Peyer's patch (tissue), 4 donors: ENCODE data around the gene FAM151B. TPM values are rescaled to one million over a fixed set of nuclear protein-coding genes. Genes with fewer than 3 reads are reported as not detected.

Source experiments
- DNase-seq, 3 donors: peaks; one replicate each; pipeline ENCODE4 v3.0.0-alpha.2; 2017 to 2019
- H3K27ac ChIP-seq, 4 donors: fragments of 200-600 bp; sonication (generic); one replicate each; pipeline ENCODE4 v1.5.1; 2016 to 2019
- H3K27me3 ChIP-seq, 2 donors: fragments of 200-600 bp; sonication (generic); one replicate each; pipeline ENCODE4 v1.5.1; 2019
- H3K36me3 ChIP-seq, 3 donors: fragments of 200-600 bp; sonication (generic); one replicate each; pipeline ENCODE4 v1.5.1; 2016 to 2019
- H3K4me1 ChIP-seq, 4 donors: fragments of 200-600 bp; sonication (generic); one replicate each; pipeline ENCODE4 v1.5.1; 2016 to 2019
- H3K4me3 ChIP-seq, 4 donors: fragments of 200-600 bp; sonication (generic); 1 replicate in 3 of 4; 2 replicates in 1 of 4; pipeline ENCODE4 v1.5.1; 2016 to 2019; ENCODE audit warnings: mild to moderate bottlenecking in 1 of 4
- H3K9me3 ChIP-seq, 4 donors: fragments of 200-600 bp; sonication (generic); one replicate each; pipeline ENCODE4 v1.5.1; 2016 to 2019; ENCODE audit warnings: mild to moderate bottlenecking in 1 of 4
- CTCF ChIP-seq, 6 experiments: fragments of 450-650 bp in 4 of 6; fragments of 200-600 bp in 2 of 6; sonication (generic) in 1 of 6; IDR thresholded peaks; one replicate each; pipeline ENCODE4 v1.5.1; 2017 to 2019; ENCODE audit warnings: antibody characterized with exemption in 6 of 6, mild to moderate bottlenecking in 3 of 6, moderate library complexity in 1 of 6
- POLR2A ChIP-seq, 2 donors: fragments of 450-650 bp; IDR thresholded peaks; one replicate each; pipeline ENCODE4 v1.5.1; 2017; ENCODE audit warnings: antibody characterized with exemption in 2 of 2, mild to moderate bottlenecking in 2 of 2, moderate library complexity in 2 of 2
- total RNA-seq, 4 donors: library from RNA; depleted of rRNA; stranded (reverse); fragments of >200 nt; gene quantifications; one replicate each; pipeline ENCODE4 v1.1.0, GENCODE V29; 2016

Gene FAM151B
- total RNA-seq, 4 donors from 2014 or later: 0.35 to 11.6 (median 2.5) TPM

DNA sequence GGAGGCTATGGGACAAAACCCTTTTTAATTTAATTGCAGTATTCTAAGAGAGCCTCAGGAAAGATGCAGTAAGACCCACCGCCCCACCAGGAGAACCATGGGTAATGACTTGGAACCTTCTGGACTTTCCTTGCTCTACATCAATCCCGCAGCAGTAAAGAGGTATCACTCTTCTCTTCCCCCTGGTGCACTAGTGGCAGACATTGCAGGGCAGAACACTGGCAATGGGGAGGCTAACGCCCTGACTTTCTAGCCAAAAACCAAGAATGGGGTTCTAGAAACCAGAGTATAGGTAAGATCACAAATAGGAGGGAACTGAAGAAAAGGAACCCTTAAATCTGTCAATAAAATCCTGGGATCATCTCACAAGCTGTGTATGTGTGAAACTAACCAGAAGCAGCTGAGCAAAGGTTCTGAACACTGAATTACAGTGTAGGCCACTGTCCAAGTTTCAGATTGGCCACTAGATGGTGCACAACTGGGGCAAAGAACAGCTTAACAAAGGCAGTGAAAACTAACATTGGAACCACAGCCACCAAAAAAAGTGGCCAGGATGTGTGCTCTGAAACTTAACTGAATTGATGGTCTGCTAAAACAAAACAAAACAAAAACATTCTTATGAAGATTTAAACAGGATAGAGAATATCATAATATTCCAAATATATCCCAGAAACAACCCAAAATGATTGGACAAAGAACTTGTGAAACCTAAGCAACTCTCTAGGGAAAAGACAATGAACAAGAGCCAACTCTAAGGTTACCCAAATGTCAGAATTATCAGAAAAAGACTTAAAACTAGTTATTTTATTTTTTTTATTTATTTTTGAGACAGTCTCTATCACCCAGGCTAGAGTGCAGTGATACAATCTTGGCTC, 6.6 kb upstream of the FAM151B start:
- Histone ChIP-seq H3K27ac (no peak overlapping the region), H3K4me1 (no peaks in the 10 kb centered on the region), H3K9me3 (no peaks in the 10 kb centered on the region), H3K4me3 (no peak overlapping the region), H3K36me3 (peaks cover 0 to 20% (median 0%) of the 10 kb centered on the region in 3 donors), H3K27me3 (no peaks in the 10 kb centered on the region)
- TF ChIP-seq CTCF (IDR thresholded peaks at IDR 0.05) (peak in 5 of 6 experiments; percentile 22 to 83 (median 74)), POLR2A (IDR thresholded peaks at IDR 0.05) (no peak)
- DNase-seq: peak in 1 of 3 donors; percentile 76

GRCh38 chr5:80482578-80482977, 5.3 kb upstream of the FAM151B start:
- H3K36me3 ChIP-seq: peaks cover 0 to 8% (median 0%) of the 10 kb centered on the region in 3 donors
- DNase-seq: no peak
- no peak overlapping the region for H3K27ac ChIP-seq
- H3K27me3 ChIP-seq: no peaks in the 10 kb centered on the region
- H3K4me3 ChIP-seq: no peak overlapping the region
- H3K9me3 ChIP-seq: no peaks in the 10 kb centered on the region
- TF ChIP-seq CTCF (IDR thresholded peaks at IDR 0.05) (no peak), POLR2A (IDR thresholded peaks at IDR 0.05) (no peak)
- peaks cover 0 to 6% (median 0%) of the 10 kb centered on the region in 4 donors for H3K4me1 ChIP-seq

DNA sequence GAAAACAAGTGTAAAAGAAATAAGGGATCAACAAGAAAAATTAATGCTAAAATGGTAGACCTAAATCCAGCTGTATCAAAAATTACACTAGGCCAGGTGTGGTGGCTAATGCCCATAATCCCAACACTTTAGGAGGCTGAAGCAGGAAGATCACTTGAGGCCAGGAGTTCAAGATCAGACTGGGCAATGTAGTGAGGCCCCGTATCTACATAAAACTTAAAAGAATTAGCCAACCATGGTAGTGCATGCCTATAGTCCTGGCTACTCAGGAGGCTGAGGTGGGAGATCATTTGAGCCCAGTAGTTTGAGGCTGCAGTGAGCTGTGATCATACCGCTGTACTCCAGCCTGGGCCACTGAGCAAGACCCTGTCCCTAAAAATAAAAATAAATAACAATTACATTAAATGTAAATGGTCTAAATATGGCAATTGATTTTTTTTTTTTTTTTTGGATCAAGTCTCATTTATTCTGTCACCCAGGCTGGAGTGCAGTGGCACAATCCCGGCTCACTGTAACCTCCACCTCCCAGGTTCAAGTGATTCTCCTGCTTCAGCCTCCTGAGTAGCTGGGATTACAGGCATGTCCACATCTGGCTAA, 4.2 kb upstream of the FAM151B start:
- Histone ChIP-seq H3K36me3 (peaks cover 0 to 6% (median 0%) of the 10 kb centered on the region in 3 donors), H3K27me3 (no peaks in the 10 kb centered on the region)
- TF ChIP-seq CTCF (IDR thresholded peaks at IDR 0.05) (no peak), POLR2A (IDR thresholded peaks at IDR 0.05) (no peak)

DNA sequence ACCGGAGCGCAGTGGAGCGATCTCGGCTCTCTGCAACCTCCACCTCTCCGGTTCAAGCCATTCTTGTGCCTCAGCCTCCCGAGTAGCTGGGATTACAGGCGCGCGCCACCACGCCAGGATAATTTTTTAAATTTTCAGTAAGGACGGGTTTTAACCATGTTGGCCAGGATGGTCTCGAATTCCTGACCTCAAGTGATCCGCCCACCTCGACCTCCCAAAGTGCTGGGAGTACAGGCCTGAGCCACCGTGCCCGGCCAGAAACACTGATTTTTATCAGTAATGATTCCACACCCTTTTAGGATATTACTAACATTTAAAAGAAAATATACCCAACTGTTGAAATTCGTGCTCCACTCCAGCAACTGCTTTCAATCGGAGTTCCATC, 464 bp upstream of the FAM151B start:
- DNase-seq: no peak
- peaks cover 0 to 10% (median 0%) of the 10 kb centered on the region in 4 donors for H3K4me1 ChIP-seq
- no peaks in the 10 kb centered on the region for H3K27me3 ChIP-seq
- H3K4me3 ChIP-seq: peak overlapping the region; percentile 43 to 75 (median 59)
- H3K36me3 ChIP-seq: peaks cover 0 to 6% (median 0%) of the 10 kb centered on the region in 3 donors
- no peak for TF ChIP-seq POLR2A (IDR thresholded peaks at IDR 0.05)
- no peak for TF ChIP-seq CTCF (IDR thresholded peaks at IDR 0.05)
- H3K27ac ChIP-seq: peak overlapping the region in 3 of 4 donors; percentile 44 to 83 (median 80)
- no peaks in the 10 kb centered on the region for H3K9me3 ChIP-seq

More for the DNA sequence above, 4.2 kb upstream of the FAM151B start:
- H3K27ac ChIP-seq: no peak overlapping the region
- no peaks in the 10 kb centered on the region for H3K9me3 ChIP-seq
- no peak for DNase-seq
- H3K4me1 ChIP-seq: peaks cover 0 to 6% (median 0%) of the 10 kb centered on the region in 4 donors
- H3K4me3 ChIP-seq: no peak overlapping the region

- H3K4me3 ChIP-seq: no peak overlapping the region
Measured at GRCh38 chr5:80491296-80491695, 3.4 kb downstream of the FAM151B start.

More at GRCh38 chr5:80491296-80491695, 3.4 kb downstream of the FAM151B start:
- Histone ChIP-seq H3K27me3 (no peaks in the 10 kb centered on the region), H3K27ac (no peak overlapping the region), H3K9me3 (no peaks in the 10 kb centered on the region), H3K4me1 (peaks cover 0 to 10% (median 0%) of the 10 kb centered on the region in 4 donors), H3K36me3 (no peaks in the 10 kb centered on the region)
- DNase-seq: no peak
- no peak for TF ChIP-seq CTCF (IDR thresholded peaks at IDR 0.05)
- TF ChIP-seq POLR2A (IDR thresholded peaks at IDR 0.05): no peak
